Osteoblast (primary cell): ENCODE results near the gene FOXC1. TPM values are rescaled to one million over a fixed set of nuclear protein-coding genes. Genes with fewer than 3 reads are reported as not detected.

ENCODE experiments used
- DNase-seq: peaks from one replicate; pipeline ENCODE4 v3.0.0; 2011; ENCODE audit warnings: low spot score, mixed read lengths; ENCODE audit not compliant: insufficient read length; ENCODE audit errors: missing footprints
- H2AFZ ChIP-seq: 2 replicates; pipeline ENCODE4 v1.6.0; 2011; ENCODE audit warnings: mild to moderate bottlenecking, low read length
- H3K27ac ChIP-seq: 2 replicates; pipeline ENCODE4 v1.5.1; 2011; ENCODE audit warnings: mild to moderate bottlenecking, low read depth, low read length, moderate library complexity
- H3K27me3 ChIP-seq: 2 replicates; pipeline ENCODE4 v1.6.0; 2012; ENCODE audit warnings: mild to moderate bottlenecking, control low read depth, inconsistent platforms, low read length, moderate library complexity; ENCODE audit not compliant: insufficient read depth
- H3K36me3 ChIP-seq: 2 replicates; pipeline ENCODE4 v1.5.1; 2011; ENCODE audit warnings: mild to moderate bottlenecking, low read length, control low read depth, moderate library complexity; ENCODE audit not compliant: insufficient read depth
- H3K4me1 ChIP-seq: 2 replicates; pipeline ENCODE4 v1.5.1; 2011; ENCODE audit warnings: mild to moderate bottlenecking, low read length, control low read depth, moderate library complexity; ENCODE audit not compliant: insufficient read depth
- H3K4me2 ChIP-seq: 2 replicates; pipeline ENCODE4 v1.6.0; 2011; ENCODE audit warnings: mild to moderate bottlenecking, low read length; ENCODE audit not compliant: insufficient read depth
- H3K4me3 ChIP-seq: fragments of 200-600 bp; sonication (generic); 3 replicates; pipeline ENCODE4 v1.5.1; 2012; ENCODE audit warnings: mild to moderate bottlenecking, low read length, inconsistent platforms; ENCODE audit not compliant: insufficient read depth
- H3K79me2 ChIP-seq: 2 replicates; pipeline ENCODE4 v1.6.0; 2012; ENCODE audit warnings: mild to moderate bottlenecking, low read length, control low read depth, inconsistent platforms; ENCODE audit not compliant: insufficient read depth
- H3K9me3 ChIP-seq: 2 replicates; pipeline ENCODE4 v1.5.1; 2011; ENCODE audit warnings: low read depth, low read length, control low read depth
- H4K20me1 ChIP-seq: 2 replicates; pipeline ENCODE4 v1.6.0; 2012; ENCODE audit warnings: mild to moderate bottlenecking, low read length, control low read depth; ENCODE audit not compliant: insufficient read depth
- total RNA-seq: library from RNA; depleted of rRNA; stranded (reverse); fragments of >200 nt; gene quantifications from 2 replicates; pipeline ENCODE4 v1.2.3, GENCODE V29; 2012
- TF ChIP-seq, protein P1 (sequence below): IDR thresholded peaks from 2 replicates; pipeline ENCODE4 v1.5.1; 2011; ENCODE audit warnings: mild to moderate bottlenecking, low read depth, low read length, moderate library complexity; ENCODE audit errors: extremely low read depth

The FOXC1 gene
- total RNA-seq, 1 donor = 39.4 TPM

DNA sequence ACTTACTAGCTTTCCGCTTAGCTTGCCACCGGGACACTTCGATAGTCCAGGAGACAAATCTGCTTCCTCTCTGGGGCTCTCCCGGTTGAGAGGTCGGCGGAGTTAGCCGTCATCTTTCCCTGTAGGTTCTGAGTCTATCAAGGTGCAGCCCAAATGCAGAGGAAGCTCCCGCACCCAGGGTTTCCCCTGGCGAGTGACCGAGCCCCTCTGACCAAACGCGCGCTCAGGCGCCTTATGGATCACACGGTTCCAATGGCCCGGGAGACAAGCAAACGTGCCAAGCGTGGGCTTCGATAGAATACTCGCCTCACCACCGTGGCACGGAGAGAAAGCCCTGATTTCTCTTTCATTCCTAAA is 15.8 kb upstream of the FOXC1 start:
- Histone ChIP-seq H2AFZ (peak overlapping the region; percentile 75), H3K4me3 (peak overlapping the region; percentile 55), H3K4me1 (peaks cover 6% of the 10 kb centered on the region), H3K27ac (no peak overlapping the region), H3K36me3 (no peaks in the 10 kb centered on the region), H4K20me1 (no peaks in the 10 kb centered on the region), H3K4me2 (peak overlapping the region; percentile 69), H3K79me2 (no peaks in the 10 kb centered on the region), H3K9me3 (peaks cover 2% of the 10 kb centered on the region), H3K27me3 (peaks cover 46% of the 10 kb centered on the region)
- TF ChIP-seq, protein P1, sequence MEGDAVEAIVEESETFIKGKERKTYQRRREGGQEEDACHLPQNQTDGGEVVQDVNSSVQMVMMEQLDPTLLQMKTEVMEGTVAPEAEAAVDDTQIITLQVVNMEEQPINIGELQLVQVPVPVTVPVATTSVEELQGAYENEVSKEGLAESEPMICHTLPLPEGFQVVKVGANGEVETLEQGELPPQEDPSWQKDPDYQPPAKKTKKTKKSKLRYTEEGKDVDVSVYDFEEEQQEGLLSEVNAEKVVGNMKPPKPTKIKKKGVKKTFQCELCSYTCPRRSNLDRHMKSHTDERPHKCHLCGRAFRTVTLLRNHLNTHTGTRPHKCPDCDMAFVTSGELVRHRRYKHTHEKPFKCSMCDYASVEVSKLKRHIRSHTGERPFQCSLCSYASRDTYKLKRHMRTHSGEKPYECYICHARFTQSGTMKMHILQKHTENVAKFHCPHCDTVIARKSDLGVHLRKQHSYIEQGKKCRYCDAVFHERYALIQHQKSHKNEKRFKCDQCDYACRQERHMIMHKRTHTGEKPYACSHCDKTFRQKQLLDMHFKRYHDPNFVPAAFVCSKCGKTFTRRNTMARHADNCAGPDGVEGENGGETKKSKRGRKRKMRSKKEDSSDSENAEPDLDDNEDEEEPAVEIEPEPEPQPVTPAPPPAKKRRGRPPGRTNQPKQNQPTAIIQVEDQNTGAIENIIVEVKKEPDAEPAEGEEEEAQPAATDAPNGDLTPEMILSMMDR = no peak
- peak; percentile 41 for DNase-seq

DNA sequence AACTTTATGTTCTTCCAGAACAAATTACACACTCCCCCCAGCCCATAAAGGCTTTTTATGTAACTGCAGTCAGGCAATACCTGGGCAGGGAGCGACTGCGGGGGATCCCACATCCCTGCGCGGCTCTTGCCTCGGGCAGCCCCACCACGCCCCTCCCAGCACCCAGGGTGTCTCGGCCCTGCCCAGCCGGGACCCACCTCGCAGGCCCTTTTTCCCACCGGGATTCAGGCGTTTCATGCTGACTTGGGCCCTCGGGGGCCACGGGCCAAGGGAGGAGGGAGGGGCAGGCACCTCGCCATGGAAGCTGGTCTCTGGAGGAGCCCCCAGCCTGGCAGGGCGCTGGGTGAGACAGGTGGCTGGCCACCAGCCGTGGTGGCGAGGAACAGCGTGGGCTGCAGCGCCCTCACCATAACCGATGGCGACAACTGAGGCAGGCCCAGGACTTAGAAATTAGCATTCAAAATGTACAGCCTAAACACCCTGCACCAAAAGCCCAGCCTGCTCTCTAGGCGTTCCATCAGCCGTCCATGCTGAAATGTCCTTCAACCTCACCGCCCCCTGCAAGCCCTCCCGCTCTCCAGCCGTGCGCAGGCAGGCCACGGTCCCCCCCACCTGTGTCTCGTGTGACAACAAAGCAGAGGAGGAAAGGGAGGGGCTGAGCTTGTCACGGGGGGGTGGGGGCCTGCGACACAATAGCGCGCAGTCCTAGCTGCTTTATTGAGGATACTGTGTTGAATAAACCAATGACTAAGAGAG is 15.1 kb upstream of the FOXC1 start:
- Histone ChIP-seq H3K36me3 (no peaks in the 10 kb centered on the region), H3K27me3 (peaks cover 43% of the 10 kb centered on the region), H3K4me2 (peak overlapping the region; percentile 69), H3K9me3 (peaks cover 2% of the 10 kb centered on the region), H3K79me2 (no peaks in the 10 kb centered on the region), H4K20me1 (no peaks in the 10 kb centered on the region), H3K4me1 (peaks cover 6% of the 10 kb centered on the region), H3K27ac (no peak overlapping the region), H3K4me3 (peak overlapping the region; percentile 55), H2AFZ (no peak overlapping the region)
- TF ChIP-seq, protein P1 = no peak
- peak; percentile 53 for DNase-seq

DNA sequence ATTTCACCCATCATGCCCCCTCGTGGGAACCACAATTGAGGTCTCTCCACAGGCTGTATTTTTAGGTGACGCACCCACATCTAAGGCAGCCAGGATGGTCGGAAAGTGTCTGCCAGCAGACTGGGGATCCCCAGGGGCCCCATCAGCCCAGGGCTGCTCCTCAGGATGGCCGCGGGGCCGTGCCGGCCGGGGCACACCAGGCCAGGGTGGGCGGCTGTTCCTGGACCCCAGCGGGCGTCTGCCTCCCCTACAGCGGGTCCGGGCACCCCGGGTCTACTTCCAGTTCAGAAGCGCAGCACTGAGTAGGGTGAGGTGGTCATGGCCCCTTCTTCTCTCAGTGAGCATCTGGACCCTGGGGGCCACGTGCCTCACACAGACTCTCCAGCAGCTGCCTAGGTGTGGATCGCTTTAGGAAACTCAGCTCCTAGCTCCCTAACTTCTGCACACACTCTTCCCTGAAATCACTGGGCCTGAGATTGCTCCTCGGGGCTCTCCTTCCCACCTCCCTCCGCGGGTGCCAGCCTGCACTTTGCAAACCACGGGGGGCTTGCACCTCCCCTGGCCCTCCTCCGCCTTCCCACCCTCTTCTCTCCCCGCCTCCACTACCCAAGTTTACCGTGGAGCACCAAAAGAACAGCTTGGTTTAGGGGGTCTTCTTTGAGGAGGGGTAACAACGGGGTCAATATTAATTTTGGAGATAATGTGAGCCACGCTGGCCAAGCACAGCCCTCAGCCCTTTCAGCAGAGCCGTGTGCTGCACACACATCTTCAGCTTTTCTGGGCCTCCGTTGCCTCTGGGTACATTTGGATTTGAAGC is 14.2 kb upstream of the FOXC1 start:
- Histone ChIP-seq H3K9me3 (peaks cover 2% of the 10 kb centered on the region), H3K4me3 (peak overlapping the region; percentile 64), H2AFZ (peak overlapping the region; percentile 92), H4K20me1 (no peaks in the 10 kb centered on the region), H3K27ac (no peak overlapping the region), H3K4me1 (peaks cover 6% of the 10 kb centered on the region), H3K79me2 (no peaks in the 10 kb centered on the region), H3K36me3 (no peaks in the 10 kb centered on the region), H3K27me3 (peaks cover 38% of the 10 kb centered on the region), H3K4me2 (peak overlapping the region; percentile 96)
- DNase-seq = peak; percentile 47
- TF ChIP-seq, protein P1 = no peak
